NCI-H460 (cell line): ENCODE measurements around the gene TRPV5. TPM values are rescaled to one million over a fixed set of nuclear protein-coding genes. Genes with fewer than 3 reads are reported as not detected.

Experiments
- DNase-seq: peaks from one replicate; pipeline ENCODE4 v3.0.0-alpha.2; 2016; ENCODE audit warnings: low read depth; ENCODE audit errors: extremely low read depth
- total RNA-seq: library from RNA; depleted of rRNA; stranded (reverse); fragments of >200 nt; shearing (Covaris generic); gene quantifications from 2 replicates; pipeline ENCODE4 v1.2.3, GENCODE V29; 2014; rRNA removed

The TRPV5 gene
- total RNA-seq, 1 experiment from 2014 or later, result not detected

DNA sequence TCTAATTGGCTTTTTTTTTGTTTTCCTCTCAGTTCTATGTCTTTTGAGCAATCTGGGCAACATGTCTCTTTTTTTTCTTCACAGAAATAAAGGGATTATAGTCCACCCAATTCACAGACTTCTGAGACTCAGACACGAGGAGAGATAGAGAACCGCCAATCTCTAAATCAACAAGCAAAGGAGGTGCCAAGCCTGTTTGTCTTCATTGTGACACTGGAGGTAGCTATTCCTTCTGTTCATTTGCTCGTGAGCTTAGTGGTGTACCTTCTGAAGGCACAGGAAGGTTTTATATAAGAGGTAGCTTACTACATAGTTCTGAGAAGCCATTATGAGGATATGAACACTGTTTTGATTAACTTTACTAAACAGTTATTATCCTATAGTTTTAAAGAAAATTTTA, 72.6 kb downstream of the TRPV5 start:
- DNase-seq, result no peak

DNA sequence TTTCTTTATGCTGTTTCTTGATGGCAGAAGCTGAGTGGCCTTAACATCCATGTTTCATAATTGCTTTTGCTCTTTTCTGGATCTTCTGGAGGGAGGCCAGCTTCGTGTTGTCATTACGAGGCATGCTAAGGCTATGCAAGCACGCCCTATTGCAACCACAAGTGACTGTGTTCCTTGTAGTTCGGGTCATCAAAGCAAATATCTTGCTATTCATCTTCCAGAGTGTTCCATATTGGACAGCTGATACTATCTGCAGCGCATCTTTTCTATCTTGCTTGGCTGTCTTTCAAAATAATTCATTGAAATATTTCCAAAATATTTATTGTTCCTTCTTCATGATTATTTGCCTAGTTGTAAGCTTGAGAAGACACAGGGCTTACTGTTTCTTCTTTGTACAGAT, 73.7 kb downstream of the TRPV5 start:
- no peak for DNase-seq

DNA sequence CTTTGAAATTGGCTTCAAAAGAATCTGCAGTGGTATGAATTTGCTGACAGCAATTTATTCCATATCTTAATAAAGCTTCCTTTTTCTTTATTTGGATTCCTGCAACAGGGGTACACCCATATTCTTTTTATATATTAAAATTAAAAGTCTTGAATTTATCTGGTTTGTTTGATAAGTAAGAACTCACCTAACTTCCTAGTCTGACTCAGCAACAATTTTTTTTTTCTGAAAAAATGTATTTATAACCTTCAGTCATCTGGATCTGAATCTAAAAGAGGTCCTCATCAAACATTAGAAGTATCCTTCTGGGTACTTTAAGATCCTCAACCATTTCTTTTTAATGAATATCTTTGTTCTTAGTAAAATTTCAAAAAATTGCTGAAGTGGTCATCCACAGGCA, 74.1 kb downstream of the TRPV5 start:
- DNase-seq, result no peak

Other genes with a start within 250 kb of the TRPV5 start
- gene PRSS1, start 184.3 kb downstream of the TRPV5 start, total RNA-seq, result not detected in 2 replicates
- gene PRSS2, start 162.8 kb downstream of the TRPV5 start, total RNA-seq, result not detected in 2 replicates
- gene EPHB6, start 78.7 kb downstream of the TRPV5 start, total RNA-seq, result not detected in 2 replicates
- gene TRPV6, start 48.0 kb downstream of the TRPV5 start, total RNA-seq, result not detected in 2 replicates
- gene LLCFC1, start 5.7 kb upstream of the TRPV5 start, total RNA-seq, result not detected in 2 replicates
- gene KEL, start 28.6 kb upstream of the TRPV5 start, total RNA-seq, result 0.59 TPM in 1 of 2 replicates, not detected in the other
- gene OR9A2, start 93.4 kb upstream of the TRPV5 start, total RNA-seq, result not detected in 2 replicates
- not detected in 2 replicates for gene OR6V1, start 118.6 kb upstream of the TRPV5 start, total RNA-seq
- not detected in 2 replicates for gene PIP, start 198.3 kb upstream of the TRPV5 start, total RNA-seq
- not detected in 2 replicates for gene TAS2R39, start 249.7 kb upstream of the TRPV5 start, total RNA-seq